Bronchial epithelial cell (primary cell): ENCODE measurements around the gene TSKS. TPM values are rescaled to one million over a fixed set of nuclear protein-coding genes. Genes with fewer than 3 reads are reported as not detected.
A peak's percentile ranks its signal among the peaks of the same experiment; 100 is the strongest.

ENCODE experiments used
- DNase-seq: peaks from one replicate; pipeline ENCODE4 v3.0.0-alpha.2; 2010; ENCODE audit warnings: low read depth
- FAIRE-seq: peaks from 2 replicates; lab custom pipeline; 2011; peaks lifted over from hg19 to GRCh38; lab: Jason Lieb, UNC
- H3K27me3 ChIP-seq: 2 replicates; pipeline ENCODE4 v1.5.1; 2011; ENCODE audit warnings: low read length; ENCODE audit not compliant: control insufficient read depth, insufficient read depth
- H3K36me3 ChIP-seq: 2 replicates; pipeline ENCODE4 v1.5.1; 2011; ENCODE audit warnings: low read length; ENCODE audit not compliant: control insufficient read depth, insufficient read depth
- H3K4me3 ChIP-seq: 2 replicates; pipeline ENCODE4 v1.5.1; 2011; ENCODE audit warnings: mild to moderate bottlenecking, low read depth, low read length, control low read depth
- CTCF ChIP-seq: IDR thresholded peaks from 2 replicates; pipeline ENCODE4 v1.5.1; 2011; ENCODE audit warnings: mild to moderate bottlenecking, moderate library complexity, low read length, control low read depth, inconsistent platforms; ENCODE audit not compliant: insufficient read depth, severe bottlenecking
- total RNA-seq: library from RNA; depleted of rRNA; stranded (reverse); fragments of >200 nt; gene quantifications from 2 replicates; pipeline ENCODE4 v1.2.1, GENCODE V29; 2014

The TSKS gene
- total RNA-seq, 1 donor from 2014 or later: not detected

DNA sequence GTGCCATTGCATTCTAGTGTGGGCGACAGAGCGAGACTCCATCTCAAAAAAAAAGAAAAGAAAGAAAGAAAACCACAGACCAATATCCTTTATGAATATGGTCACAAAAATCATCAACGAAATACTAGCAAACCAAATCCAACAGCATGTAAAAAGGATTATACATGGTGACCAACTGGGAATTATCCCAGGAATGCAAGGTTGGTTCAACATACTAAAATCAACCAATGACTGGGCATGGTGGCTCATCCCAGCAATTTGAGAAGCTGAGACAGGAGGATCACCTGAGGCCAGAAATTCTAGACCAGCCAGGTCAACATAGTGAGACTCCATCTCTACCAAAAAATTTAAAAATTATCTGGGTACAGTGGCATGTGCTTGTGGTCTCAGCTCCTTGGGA lies 7.2 kb downstream of the TSKS start:
- no peaks in the 10 kb centered on the region for H3K27me3 ChIP-seq
- H3K4me3 ChIP-seq: no peak overlapping the region
- FAIRE-seq (no peak), DNase-seq (no peak)
- no peak for TF ChIP-seq CTCF
- H3K36me3 ChIP-seq: no peaks in the 10 kb centered on the region

DNA sequence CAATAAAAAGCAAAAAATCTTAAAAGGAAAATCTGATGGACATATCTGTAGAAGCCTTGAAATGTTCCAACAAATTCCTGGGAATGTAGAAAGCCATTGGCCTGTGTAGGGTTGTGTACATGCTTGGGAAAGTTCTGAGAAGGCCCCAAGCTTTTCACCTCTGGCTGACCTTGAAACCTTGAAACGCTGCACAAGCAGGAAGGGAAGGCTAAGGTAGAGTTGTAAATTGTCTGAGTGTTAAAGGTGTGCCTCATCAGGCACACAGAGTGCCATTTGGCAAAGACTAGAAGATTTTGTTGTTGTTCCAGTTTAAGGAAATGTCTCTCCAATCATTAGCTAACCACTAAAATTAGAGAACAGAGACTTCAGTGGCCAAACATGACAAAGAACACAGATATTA lies 10.4 kb downstream of the TSKS start:
- no peak for TF ChIP-seq CTCF
- H3K36me3 ChIP-seq: no peaks in the 10 kb centered on the region
- FAIRE-seq (no peak), DNase-seq (no peak)
- no peak overlapping the region for H3K4me3 ChIP-seq
- no peaks in the 10 kb centered on the region for H3K27me3 ChIP-seq

DNA sequence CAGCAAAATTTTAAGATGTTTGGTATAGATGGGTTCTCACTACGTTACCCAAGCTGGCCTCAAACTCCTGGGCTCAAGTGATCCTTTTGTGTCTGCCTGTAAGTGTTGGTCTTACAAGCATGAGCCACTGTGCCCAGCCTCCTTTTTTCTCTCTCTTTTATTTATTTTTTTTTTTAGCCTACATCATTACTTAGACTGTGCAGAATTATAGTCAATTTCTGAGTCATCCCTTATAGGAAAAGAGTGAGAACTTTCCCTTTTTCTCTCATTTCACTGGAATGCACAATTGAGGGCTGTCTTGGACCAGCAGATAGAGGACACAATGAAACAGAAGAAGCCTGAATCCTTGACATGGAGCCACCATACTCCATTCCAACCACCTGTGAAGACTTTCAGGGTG lies 13.3 kb downstream of the TSKS start:
- Histone ChIP-seq H3K27me3 (no peaks in the 10 kb centered on the region), H3K36me3 (no peaks in the 10 kb centered on the region), H3K4me3 (no peak overlapping the region)
- no peak for DNase-seq
- no peak for TF ChIP-seq CTCF
- FAIRE-seq: no peak

DNA sequence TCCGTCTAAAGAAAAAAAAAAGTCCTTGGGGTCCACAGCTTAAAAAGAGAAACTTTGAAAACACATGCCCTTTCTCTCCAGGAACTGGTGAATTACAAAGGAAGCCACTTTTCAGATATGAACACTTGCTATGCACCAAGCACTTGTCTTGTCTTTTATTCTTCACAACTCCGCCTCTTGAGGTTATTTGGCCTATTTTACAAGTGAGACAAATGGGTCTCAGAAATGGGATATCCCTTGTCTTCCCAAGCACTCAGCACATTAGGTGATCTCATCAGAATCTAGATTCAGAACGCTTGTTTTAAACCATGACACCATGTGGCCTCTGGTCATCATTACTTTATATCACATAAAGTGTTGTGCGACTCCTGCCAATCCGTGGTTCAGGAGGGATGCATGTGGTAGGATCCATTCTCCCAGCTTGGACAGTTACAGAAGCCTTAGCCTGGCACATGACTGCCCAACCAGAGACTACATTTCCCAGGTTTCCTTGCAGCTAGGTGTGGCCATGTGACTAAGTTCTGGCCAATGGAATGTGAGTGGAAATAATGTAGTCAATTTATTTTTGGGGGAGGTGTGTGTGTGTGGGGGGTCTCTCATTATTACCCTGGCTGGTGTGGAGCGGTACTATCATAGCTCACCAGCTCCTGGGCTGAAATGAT lies 13.9 kb downstream of the TSKS start:
- Histone ChIP-seq H3K4me3 (no peak overlapping the region), H3K36me3 (no peaks in the 10 kb centered on the region), H3K27me3 (no peaks in the 10 kb centered on the region)
- no peak for TF ChIP-seq CTCF
- FAIRE-seq: no peak
- peak; percentile 32 for DNase-seq

DNA sequence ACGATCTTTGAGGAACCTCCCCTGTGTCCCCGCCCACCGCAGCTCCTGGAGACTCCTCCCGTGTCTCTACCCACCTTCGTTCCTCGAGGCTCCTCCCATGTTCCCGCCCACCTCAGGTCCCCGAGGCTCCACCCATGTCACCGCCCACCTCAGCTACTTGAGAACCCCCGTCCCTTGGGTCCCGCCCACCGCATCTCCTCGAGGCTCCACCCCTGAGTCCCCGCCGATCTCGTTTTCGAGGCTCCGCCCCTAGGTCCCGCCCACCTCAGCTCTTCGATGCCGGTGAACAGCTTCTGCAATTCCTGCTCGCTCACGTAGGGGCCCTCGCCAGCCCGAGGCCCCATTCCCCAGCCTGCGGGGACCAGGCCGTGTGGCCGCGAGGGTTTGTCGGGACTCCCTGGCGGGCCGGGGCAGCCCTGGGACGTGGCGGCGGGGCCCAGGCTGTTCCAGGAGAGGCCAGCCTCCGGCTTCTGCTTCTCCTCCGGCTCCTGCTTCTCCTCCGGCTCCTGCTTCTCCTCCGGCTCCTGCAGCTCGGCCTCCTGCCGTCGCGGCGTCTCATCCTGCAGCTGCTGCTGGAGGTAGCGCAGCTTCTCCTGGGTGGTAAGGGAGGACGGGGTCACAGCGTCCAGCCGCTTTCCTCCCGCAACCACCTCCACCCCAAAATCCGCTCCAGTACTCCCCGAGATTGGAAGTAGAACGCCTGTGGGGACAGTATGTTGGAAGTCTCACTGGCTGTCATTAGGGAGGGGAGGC lies 16.7 kb downstream of the TSKS start:
- no peak for DNase-seq
- no peaks in the 10 kb centered on the region for H3K27me3 ChIP-seq
- no peaks in the 10 kb centered on the region for H3K36me3 ChIP-seq
- no peak for TF ChIP-seq CTCF
- H3K4me3 ChIP-seq: no peak overlapping the region
- FAIRE-seq: no peak
